Fibroblast of skin of right quadriceps (primary cell): ENCODE results near the gene ARMC5.
"Not testable (repeated sequence)": the region's sequence is repeated elsewhere in the genome, so short reads cannot be mapped to it uniquely, and the experiment has no call there.

Experiments
- DNase-seq: peaks from one replicate; pipeline ENCODE4 v3.0.0-alpha.2; 2013

The ARMC5 gene

DNA sequence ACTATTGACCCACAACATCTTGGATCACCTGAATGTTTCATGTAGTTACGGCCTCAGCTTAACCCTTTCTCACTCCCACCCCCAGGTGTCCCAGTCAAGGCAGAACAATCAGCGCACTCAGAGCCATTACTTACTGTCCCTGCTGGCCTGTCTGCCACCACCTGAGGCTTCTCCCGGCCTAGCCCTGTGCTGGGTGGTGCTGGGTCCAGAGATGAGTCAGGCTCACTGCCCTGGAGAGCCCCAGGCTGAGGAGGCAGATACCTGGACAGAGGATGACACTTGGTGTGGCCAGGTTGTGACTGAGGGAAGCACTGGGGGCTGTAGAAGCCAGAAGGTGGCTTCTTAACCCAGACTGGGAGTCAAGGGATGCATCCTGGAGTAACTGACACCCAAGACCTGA lies 19.7 kb downstream of the ARMC5 start:
- DNase-seq: no peak

GRCh38 chr16:31479751-31480150 lies 20.4 kb downstream of the ARMC5 start:
- DNase-seq: no peak

DNA sequence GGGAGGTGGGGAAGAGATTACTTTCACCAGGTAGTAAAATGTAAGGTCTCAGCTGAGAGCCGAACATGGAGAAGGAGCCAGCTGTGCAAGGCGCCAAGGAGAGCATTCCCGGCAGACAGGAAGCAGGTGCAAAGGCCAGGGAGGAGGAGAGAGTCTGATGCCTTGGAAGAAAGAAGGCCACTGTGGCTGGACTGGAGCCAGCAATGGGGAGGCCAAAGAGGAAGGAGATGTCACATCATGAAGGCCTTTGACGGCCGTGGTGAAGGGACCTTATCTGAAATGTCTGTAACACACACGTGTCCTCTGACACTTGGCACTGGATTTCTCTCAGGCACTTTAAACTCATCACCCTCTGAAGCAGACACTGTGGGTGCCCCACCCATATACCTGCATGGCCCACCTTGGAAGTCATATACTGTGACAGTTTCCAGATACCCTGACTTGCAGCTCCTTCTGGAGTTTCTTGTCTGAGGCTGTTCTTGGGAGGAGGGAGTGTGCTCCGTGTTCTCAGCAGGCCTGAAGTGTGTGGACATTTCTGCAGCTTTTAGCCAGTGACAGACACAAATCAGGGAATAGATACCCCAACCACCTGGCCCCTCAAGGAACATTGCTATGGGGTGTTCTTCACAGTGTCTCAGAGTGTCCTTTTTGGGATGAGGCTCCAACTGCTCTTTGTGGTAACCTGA lies 21.7 kb downstream of the ARMC5 start:
- no peak for DNase-seq

- DNase-seq: no peak
These were observed 23.8 kb downstream of the ARMC5 start, which contains the start of gene SLC5A2 for GRCh38 chr16:31483081-31483480. SLC5A2 (plus strand) TSS chr16:31483123; CDS start chr16:31483137, 14 bp downstream.

DNA sequence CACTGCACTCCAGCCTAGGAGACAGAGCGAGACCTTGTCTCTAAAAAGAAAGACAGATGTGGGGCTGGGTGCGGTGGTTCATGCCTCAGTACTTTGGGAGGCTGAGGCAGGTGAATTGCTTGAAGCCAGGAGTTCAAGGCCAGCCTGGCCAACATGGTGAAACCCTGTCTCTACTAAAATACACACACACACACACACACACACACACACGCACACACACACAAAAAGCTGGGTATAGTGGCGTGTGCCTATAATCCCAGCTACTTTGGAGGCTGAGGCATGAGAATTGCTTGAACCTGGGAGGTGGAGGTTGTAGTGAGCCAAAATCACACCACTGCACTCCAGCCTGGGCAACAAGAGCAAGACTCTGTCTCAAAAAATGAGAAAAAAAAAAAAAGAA lies 24.7 kb downstream of the ARMC5 start:
- DNase-seq: not testable (repeated sequence)

DNA sequence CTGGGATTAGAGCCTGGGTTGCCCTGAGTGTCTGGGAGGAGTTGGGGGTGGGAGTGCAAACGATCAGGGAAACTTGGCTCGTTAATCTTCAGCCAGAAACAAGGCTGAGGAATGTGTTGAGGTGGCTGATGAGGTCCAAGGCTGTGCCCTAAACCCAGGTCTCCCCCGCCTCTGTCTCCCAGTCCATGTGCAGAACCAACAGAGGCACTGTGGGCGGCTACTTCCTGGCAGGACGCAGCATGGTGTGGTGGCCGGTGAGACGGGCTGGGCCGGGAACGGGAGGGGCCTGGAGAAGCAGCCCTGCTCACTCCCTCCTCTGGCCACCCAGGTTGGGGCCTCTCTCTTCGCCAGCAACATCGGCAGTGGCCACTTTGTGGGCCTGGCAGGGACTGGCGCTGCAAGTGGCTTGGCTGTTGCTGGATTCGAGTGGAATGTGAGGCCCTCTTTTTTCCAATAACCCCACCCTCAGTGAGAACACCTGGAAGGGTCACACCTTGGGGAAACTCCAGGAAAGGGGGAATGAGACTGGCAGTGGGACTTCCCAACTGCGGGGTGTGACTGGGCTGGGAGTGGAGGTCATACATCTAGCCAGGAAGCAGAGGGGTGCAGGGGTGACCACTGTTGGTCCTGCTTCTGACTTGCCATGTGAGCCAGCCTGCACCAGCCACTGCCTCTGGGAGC lies 25.3 kb downstream of the ARMC5 start:
- DNase-seq: no peak

DNA sequence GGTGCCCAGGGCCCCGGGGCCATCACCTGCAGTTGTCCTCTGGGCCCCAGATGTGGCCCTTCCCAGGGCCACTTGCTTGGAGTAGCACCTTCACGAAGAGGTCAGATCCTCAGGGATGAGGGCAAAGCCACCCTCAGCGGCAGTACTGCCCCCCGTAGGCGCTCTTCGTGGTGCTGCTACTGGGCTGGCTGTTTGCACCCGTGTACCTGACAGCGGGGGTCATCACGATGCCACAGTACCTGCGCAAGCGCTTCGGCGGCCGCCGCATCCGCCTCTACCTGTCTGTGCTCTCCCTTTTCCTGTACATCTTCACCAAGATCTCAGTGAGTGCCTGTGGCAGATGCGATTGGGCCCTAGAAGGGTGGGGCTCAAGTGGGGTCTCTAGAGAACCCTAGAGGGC lies 26.3 kb downstream of the ARMC5 start:
- DNase-seq: no peak

GRCh38 chr16:31486045-31486444 lies 26.7 kb downstream of the ARMC5 start:
- DNase-seq: no peak

- DNase-seq: no peak
These were observed 27.9 kb downstream of the ARMC5 start for GRCh38 chr16:31487071-31487719.

DNA sequence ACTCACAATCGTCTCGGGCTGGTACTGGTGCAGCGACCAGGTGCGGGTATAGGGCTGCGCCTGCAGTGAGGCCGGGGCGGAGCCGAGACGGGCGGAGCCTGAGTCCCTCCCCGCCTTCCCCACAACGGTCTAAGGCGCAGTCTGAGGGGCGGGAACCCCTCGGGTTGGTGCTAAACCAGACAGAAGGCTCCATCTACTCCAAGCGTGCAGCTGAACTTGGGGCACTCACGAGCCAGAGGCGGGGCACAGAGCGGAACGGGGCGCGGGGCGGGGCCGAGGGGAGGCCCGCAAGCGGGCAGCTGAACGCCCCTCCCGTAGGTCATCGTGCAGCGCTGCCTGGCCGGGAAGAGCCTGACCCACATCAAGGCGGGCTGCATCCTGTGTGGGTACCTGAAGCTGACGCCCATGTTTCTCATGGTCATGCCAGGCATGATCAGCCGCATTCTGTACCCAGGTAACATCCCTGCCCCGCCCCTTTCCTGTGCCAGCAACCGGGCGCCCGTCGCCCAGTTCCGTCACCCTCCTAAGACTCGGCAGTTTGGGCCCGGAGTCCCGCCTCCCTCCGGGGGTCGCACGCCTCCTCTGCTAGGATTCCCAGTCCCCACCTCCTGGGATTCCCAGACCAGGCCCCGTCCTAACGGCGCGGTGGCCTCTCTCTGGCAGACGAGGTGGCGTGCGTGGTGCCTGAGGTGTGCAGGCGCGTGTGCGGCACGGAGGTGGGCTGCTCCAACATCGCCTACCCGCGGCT lies 28.6 kb downstream of the ARMC5 start:
- no peak for DNase-seq

DNA sequence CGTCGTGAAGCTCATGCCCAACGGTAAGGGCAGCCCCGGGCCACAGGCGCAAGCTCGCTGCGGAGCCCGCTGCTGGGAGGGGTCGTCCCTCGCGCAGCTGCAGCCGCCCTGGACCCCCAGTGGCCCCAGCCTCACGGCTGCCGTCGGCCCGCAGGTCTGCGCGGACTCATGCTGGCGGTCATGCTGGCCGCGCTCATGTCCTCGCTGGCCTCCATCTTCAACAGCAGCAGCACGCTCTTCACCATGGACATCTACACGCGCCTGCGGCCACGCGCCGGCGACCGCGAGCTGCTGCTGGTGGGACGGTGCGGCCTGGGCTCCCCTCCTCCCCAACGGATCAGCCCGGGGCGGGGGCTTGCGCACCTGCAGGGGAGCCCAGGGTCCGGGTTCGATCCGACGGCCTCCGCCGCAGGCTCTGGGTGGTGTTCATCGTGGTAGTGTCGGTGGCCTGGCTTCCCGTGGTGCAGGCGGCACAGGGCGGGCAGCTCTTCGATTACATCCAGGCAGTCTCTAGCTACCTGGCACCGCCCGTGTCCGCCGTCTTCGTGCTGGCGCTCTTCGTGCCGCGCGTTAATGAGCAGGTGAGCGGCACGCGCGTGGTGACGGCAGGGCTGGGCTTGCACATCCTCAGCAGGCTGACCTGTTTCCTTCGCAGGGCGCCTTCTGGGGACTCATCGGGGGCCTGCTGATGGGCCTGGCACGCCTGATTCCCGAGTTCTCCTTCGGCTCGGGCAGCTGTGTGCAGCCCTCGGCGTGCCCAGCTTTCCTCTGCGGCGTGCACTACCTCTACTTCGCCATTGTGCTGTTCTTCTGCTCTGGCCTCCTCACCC lies 29.4 kb downstream of the ARMC5 start:
- no peak for DNase-seq

- no peak for DNase-seq
These were observed 29.9 kb downstream of the ARMC5 start for GRCh38 chr16:31489298-31489564.

DNA sequence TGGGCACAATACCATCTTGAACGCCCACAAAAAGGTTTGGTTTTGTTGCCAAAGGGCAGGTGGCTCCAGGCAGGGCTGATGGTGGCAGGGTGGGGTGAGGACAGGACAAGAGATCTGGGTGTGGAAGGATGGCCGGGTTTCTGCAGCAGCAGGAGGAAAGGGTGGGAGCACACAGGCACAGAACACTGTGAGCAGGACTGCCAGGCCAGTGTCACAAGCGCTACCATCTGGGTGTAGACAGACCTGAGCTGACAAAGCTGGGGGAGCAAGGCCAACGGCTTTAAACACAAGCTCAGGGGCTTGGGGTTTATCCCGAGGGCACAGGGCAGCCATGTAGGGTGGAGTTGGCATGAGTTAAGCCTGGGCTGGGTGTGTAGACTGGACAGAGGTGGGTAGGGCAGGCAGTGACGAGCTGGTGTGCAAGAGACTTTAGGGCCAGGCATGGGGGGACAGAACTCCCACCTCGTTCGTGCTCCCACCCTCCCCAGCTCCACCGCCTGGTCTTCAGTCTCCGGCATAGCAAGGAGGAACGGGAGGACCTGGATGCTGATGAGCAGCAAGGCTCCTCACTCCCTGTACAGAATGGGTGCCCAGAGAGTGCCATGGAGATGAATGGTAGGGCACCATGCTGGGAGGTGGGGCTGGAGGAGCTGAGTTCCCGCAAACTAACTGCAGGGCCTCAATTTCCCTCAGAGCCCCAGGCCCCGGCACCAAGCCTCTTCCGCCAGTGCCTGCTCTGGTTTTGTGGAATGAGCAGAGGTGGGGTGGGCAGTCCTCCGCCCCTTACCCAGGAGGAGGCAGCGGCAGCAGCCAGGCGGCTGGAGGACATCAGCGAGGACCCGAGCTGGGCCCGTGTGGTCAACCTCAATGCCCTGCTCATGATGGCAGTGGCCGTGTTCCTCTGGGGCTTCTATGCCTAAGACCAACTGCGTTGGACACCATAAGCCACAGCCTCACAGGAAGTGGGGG lies 30.6 kb downstream of the ARMC5 start:
- no peak for DNase-seq

DNA sequence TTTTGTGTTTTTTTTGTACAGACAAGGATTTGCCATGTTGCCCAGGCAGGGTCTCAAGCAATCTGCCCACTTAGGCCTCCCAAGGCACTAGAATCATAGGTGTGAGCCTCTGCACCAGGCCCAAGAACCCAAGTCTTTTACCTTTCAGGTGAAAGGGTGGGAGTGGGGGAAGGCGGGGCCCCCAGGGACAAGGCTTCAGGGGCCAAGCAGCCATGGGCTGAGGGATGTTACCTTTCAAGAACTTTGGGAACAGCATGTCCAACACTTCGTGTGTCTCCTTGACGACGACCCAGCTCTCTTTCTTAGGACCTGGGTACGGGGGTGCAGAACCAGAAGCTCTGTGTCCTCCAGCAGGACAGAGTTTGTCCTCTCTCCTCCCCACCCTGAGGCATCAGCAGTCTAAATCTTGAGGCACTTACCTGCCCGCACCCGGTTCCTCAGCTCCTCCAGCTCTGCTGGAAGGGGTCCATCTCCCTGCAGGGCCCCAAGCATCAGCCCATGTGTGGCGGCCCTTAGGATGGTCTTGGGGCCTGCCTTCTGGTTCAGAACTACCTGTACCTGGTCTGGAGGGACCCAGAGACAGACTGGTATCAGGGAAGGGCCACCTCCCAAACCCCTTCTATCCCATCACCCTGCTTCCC lies 32.6 kb downstream of the ARMC5 start:
- DNase-seq: no peak

DNA sequence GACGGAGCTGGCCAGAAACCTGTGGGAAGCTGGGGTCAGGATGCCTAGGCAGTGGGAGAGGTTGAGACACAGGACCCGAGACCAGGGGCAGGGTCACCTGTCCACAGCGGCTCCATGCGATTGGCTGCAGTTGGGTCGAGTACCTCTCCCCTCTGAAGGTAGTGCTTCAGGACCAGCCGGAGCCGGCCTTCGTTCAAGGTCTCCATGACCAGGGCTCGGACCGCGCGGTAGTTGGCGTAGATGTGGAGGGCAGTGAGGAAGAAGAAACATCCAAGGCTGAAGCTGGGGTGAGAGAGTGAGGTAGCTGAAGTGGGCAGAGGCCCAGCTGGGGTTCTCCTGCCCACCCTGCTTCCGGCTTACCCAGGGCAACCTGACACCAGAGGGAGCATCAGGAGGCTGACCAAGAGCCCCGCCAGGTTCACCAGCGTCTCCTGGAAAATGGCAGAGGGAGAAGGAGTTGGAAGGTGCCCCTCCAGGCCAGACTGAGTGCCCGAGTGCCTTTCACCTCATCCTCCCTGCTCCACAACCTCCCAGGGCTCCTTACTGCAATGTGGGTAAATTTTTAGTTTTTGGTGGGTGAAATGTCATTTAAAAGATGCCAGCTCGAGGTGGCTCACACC lies 34.3 kb downstream of the ARMC5 start:
- DNase-seq: no peak

DNA sequence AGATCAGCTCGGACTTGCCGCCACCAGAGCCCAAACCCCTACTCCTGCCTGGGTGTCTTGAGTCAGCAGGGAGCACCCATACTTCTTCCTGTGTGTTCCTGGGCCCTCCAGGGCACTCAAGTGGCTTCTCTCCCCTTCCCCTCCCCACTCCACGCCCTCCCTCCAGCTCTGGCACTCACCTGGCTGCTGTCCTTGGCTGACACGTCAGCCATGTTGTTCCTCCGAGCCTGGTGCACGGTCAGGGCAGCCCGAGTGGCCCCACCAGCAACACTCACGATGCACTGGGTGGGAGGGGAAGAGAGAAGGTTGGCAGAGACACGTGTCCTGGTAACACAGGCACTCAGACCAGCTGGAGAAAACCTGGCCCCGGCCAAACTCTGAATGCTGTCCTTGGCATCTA lies 37.4 kb downstream of the ARMC5 start:
- no peak for DNase-seq

GRCh38 chr16:31498493-31498892 lies 39.2 kb downstream of the ARMC5 start:
- DNase-seq: no peak

- no peak for DNase-seq
These were observed 40.6 kb downstream of the ARMC5 start for GRCh38 chr16:31499928-31500327.

GRCh38 chr16:31501226-31501965 lies 42.1 kb downstream of the ARMC5 start:
- no peak for DNase-seq

- DNase-seq: no peak
These were observed 42.7 kb downstream of the ARMC5 start for GRCh38 chr16:31501966-31502348.
